Peyer's patch (tissue), 4 donors: ENCODE data around the gene SLC12A9.

Experiments used
- POLR2A ChIP-seq, 2 donors: fragments of 450-650 bp; IDR thresholded peaks; one replicate each; pipeline ENCODE4 v1.5.1; 2017; ENCODE audit warnings: antibody characterized with exemption in 2 of 2, mild to moderate bottlenecking in 2 of 2, moderate library complexity in 2 of 2
- TF ChIP-seq, protein P1 (sequence below), 6 experiments: fragments of 450-650 bp in 4 of 6; fragments of 200-600 bp in 2 of 6; sonication (generic) in 1 of 6; IDR thresholded peaks; one replicate each; pipeline ENCODE4 v1.5.1; 2017 to 2019; ENCODE audit warnings: antibody characterized with exemption in 6 of 6, mild to moderate bottlenecking in 3 of 6, moderate library complexity in 1 of 6

DNA sequence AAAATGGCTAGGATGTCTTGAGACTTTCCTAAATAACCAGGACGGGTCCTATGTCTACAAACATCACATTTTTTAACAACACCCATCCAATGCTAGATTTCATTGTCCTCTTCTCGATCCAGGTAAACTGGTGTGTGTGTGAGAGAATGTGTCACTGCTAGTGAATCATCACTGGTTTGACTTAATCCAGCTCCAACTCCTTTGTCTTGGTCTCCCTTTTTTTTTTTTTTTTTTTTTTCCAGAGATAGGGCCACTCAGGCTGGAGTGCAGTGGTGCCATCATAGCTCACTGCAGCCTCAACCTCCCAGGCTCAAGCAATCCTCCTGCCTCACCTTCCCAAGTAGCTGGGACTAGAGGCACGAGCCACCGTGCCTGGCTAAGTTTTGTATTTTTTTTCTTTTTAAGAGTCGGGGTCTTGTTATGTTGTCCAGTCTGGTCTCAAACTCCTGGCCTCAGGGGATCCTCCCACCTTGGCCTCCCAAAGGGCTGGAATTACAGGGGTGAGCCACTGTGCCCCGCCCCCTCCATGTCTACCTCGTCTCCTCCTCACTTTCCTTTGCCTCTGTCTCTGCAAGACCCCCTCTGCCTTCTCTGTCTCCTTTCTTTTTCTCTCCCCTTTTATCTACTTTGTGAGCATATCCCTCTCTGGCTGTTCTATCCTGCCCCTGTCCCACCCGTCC lies 39.2 kb downstream of the SLC12A9 start:
- TF ChIP-seq, protein P1, sequence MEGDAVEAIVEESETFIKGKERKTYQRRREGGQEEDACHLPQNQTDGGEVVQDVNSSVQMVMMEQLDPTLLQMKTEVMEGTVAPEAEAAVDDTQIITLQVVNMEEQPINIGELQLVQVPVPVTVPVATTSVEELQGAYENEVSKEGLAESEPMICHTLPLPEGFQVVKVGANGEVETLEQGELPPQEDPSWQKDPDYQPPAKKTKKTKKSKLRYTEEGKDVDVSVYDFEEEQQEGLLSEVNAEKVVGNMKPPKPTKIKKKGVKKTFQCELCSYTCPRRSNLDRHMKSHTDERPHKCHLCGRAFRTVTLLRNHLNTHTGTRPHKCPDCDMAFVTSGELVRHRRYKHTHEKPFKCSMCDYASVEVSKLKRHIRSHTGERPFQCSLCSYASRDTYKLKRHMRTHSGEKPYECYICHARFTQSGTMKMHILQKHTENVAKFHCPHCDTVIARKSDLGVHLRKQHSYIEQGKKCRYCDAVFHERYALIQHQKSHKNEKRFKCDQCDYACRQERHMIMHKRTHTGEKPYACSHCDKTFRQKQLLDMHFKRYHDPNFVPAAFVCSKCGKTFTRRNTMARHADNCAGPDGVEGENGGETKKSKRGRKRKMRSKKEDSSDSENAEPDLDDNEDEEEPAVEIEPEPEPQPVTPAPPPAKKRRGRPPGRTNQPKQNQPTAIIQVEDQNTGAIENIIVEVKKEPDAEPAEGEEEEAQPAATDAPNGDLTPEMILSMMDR (IDR thresholded peaks at IDR 0.05), result no peak
- TF ChIP-seq POLR2A (IDR thresholded peaks at IDR 0.05), result no peak
